K562 (cell line): ENCODE results near the gene TAF3. TPM values are rescaled to one million over a fixed set of nuclear protein-coding genes. Genes with fewer than 3 reads are reported as not detected.

Experiments
- C11orf30 ChIP-seq: fragments of 450-650 bp; IDR thresholded peaks from 2 replicates; pipeline ENCODE4 v1.6.1; 2016; ENCODE audit warnings: low read depth, mild to moderate bottlenecking
- CBFA2T2 ChIP-seq: fragments of 450-650 bp; conservative IDR thresholded peaks from 2 replicates; pipeline ENCODE4 v1.6.1; 2017; ENCODE audit warnings: mild to moderate bottlenecking
- EGR1 ChIP-seq: fragments of 450-650 bp; conservative IDR thresholded peaks from 2 replicates; pipeline ENCODE4 v1.6.1; 2017; ENCODE audit warnings: mild to moderate bottlenecking
- HNRNPLL ChIP-seq: fragments of 200-400 bp; formaldehyde crosslinking; IDR thresholded peaks from 2 replicates; pipeline ENCODE4 v1.6.1; 2017; ENCODE audit warnings: low read length, low read depth, mild to moderate bottlenecking; ENCODE audit not compliant: poor library complexity, severe bottlenecking
- L3MBTL2 ChIP-seq: fragments of 450-650 bp; IDR thresholded peaks from 2 replicates; pipeline ENCODE4 v1.6.1; 2016; ENCODE audit warnings: mild to moderate bottlenecking, moderate library complexity
- MGA ChIP-seq: fragments of 450-650 bp; IDR thresholded peaks from 2 replicates; pipeline ENCODE4 v1.6.1; 2016; ENCODE audit warnings: mild to moderate bottlenecking, moderate library complexity
- NFE2 ChIP-seq: IDR thresholded peaks from 2 replicates; pipeline ENCODE4 v1.6.1; 2014; ENCODE audit warnings: antibody characterized with exemption, low read depth
- NRF1 ChIP-seq, 2 experiments: fragments of 450-650 bp; IDR thresholded peaks in 1 of 2; conservative IDR thresholded peaks in 1 of 2; 2 replicates each; pipeline ENCODE4 v1.6.1; 2014; ENCODE audit warnings: mild to moderate bottlenecking in 2 of 2
- RAD51 ChIP-seq: fragments of 450-650 bp; IDR thresholded peaks from 2 replicates; pipeline ENCODE4 v1.7.1; 2016; ENCODE audit warnings: low read depth, mild to moderate bottlenecking, borderline replicate concordance
- USF1 ChIP-seq: sonication (generic); formaldehyde crosslinking; IDR thresholded peaks from 2 replicates; pipeline ENCODE4 v1.9.0; 2022; ENCODE audit warnings: mild to moderate bottlenecking, missing genetic modification reagents
- USF2 ChIP-seq: sonication (generic); formaldehyde crosslinking; IDR thresholded peaks from 2 replicates; pipeline ENCODE4 v1.5.0; 2020; ENCODE audit warnings: missing genetic modification reagents
- ZNF347 ChIP-seq: fragments of 450-650 bp; formaldehyde crosslinking; IDR thresholded peaks from 2 replicates; pipeline ENCODE4 v1.4.0; 2020; ENCODE audit warnings: low read depth, mild to moderate bottlenecking, moderate library complexity
- polyA plus RNA-seq, 8 experiments: library from polyadenylated mRNA; depleted of rRNA in 4 of 8; stranded (reverse) in 5 of 8; unstranded in 3 of 8; fragments of >200 nt; fragmentation: Nextera tagmentation in 2 of 8; fragmentation: Illumina TruSeq in 1 of 8; extraction: Ambion mirVana in 2 of 8; extraction: Trizol in 1 of 8; gene quantifications; 2 replicates each; pipeline versions ENCODE4 v1.2.1 to v1.2.3, GENCODE V29; 2011 to 2014; ENCODE audit warnings: inconsistent platforms in 1 of 8, missing spikeins in 1 of 8
- total RNA-seq, 7 experiments: library from RNA; depleted of rRNA in 6 of 7; stranded (reverse); fragments of >200 nt in 6 of 7; fragmentation: Illumina TruSeq in 2 of 7; extraction: Trizol in 2 of 7; gene quantifications; 2 replicates each; pipeline versions ENCODE4 v1.2.1 to v1.2.3, GENCODE V29; 2011 to 2021; ENCODE audit warnings: low replicate concordance in 1 of 7
- TF ChIP-seq, protein P1 (sequence below): fragments of 450-650 bp; formaldehyde crosslinking; IDR thresholded peaks from 2 replicates; pipeline ENCODE4 v1.4.0; 2020; ENCODE audit warnings: mild to moderate bottlenecking, mixed read lengths

Gene TAF3
- total and polyA plus RNA-seq, 9 of the 15 experiments (the other 6 are each of a cell fraction or from before 2014, with no cell fraction given) = 1.5 to 9.9 (median 4.1) TPM

DNA sequence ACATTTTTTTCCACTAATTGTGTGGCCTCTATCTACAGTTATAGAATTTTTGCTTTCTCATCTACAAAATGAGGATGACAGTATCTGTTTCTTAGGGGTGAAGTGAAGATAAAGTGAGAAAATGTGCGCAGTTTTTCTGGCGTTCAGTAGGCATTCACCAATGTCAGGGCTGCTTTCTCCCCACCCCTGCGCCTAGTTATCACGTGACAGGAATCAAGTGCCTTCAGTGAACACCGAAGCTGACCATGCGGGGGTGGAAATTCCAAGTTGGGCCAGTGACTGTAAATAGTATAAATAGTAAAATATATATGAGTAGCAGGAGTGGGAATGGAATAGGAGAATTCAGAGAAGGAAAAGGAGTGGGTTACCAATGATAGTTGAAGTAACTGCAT, 77.4 kb downstream of the TAF3 start (continued):
- peak; percentile 43; the same call in 1 of the 2 replicates for TF ChIP-seq MGA
- peak; percentile 17; the same call in 1 of the 2 replicates for TF ChIP-seq C11orf30
- TF ChIP-seq HNRNPLL = peak; percentile 87
- peak; percentile 55; the same call in 1 of the 2 replicates for TF ChIP-seq CBFA2T2
- TF ChIP-seq USF1 (CRISPR knock-in tag) = peak; percentile 42; the same call in 1 of the 2 replicates
- TF ChIP-seq NRF1 (conservative IDR thresholded peaks at IDR 0.05 in 1 of 2, IDR thresholded peaks at IDR 0.05 in 1 of 2) = peak in 1 of 2 experiments; percentile 23; a peak in 1 of 4 replicates
- TF ChIP-seq L3MBTL2 = peak; percentile 38; the same call in 1 of the 2 replicates
- no peak for TF ChIP-seq ZNF347 (CRISPR knock-in tag)
- peak; percentile 41; the same call in 1 of the 2 replicates for TF ChIP-seq NFE2
- TF ChIP-seq RAD51 = peak; percentile 92
- TF ChIP-seq EGR1 = peak; percentile 62
- TF ChIP-seq, protein P1, sequence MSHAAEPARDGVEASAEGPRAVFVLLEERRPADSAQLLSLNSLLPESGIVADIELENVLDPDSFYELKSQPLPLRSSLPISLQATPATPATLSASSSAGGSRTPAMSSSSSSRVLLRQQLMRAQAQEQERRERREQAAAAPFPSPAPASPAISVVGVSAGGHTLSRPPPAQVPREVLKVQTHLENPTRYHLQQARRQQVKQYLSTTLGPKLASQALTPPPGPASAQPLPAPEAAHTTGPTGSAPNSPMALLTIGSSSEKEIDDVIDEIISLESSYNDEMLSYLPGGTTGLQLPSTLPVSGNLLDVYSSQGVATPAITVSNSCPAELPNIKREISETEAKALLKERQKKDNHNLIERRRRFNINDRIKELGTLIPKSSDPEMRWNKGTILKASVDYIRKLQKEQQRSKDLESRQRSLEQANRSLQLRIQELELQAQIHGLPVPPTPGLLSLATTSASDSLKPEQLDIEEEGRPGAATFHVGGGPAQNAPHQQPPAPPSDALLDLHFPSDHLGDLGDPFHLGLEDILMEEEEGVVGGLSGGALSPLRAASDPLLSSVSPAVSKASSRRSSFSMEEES (CRISPR knock-in tag) = peak; percentile 97
- TF ChIP-seq USF2 (CRISPR knock-in tag) = peak; percentile 85
